Measurements from ENCODE around the gene AFF2.

DNA sequence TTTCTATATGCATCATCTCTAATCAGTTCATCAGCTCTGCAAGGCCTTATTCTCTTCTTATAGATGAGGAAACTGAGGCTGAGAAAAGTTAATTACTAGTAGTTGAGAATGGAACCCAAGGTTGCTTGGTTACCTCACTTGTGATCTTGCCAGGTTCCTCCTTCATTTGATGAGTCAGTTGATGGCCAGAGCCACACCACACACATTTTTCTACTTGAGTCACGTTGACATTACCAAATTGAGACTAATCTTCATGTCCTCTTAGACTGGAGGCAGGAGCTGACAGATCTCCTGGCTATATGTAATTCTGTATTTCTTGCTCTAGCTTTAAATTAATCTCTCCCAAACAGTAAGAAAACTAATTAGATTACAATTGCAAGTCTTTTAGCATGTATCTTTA, 428.4 kb downstream of the AFF2 start:
- TF ChIP-seq YY1 (IDR thresholded peaks at IDR 0.05; ENCODE audit: insufficient read depth, insufficient read length): no peak
- no peak for TF ChIP-seq ZNF274 (IDR thresholded peaks at IDR 0.05; ENCODE audit: low read depth, low read length)
- no peak for TF ChIP-seq SUZ12 (IDR thresholded peaks at IDR 0.05; ENCODE audit: extremely low read depth, insufficient read depth, insufficient read length)

Measured in NT2/D1 (cell line).